ENCODE measurements around the gene RNU6-1.

RNU6-1 gene

GRCh38 chr15:67845974-67846373 lies 6.1 kb upstream of the RNU6-1 start:
- H3K27me3 ChIP-seq (ENCODE audit: control insufficient read depth in 5 of 5, insufficient read depth in 4 of 5, low read length in 5 of 5) = no peaks in the 10 kb centered on the region
- no peak overlapping the region for H3K9ac ChIP-seq (ENCODE audit: low read length in 5 of 5)
- H3K36me3 ChIP-seq (ENCODE audit: control insufficient read depth in 5 of 5, insufficient read depth in 5 of 5, low read length in 5 of 5) = no peaks in the 10 kb centered on the region
- peaks cover 4 to 7% (median 6%) of the 10 kb centered on the region in 5 donors for H3K4me1 ChIP-seq (ENCODE audit: control insufficient read depth in 5 of 5, insufficient read depth in 5 of 5, low read length in 5 of 5)
- no peaks in the 10 kb centered on the region for H3K9me3 ChIP-seq (ENCODE audit: control insufficient read depth in 5 of 5, low read length in 5 of 5)
- no peak overlapping the region for H3K27ac ChIP-seq (ENCODE audit: low read depth, low read length)
- H3K4me3 ChIP-seq (ENCODE audit: low read depth in 1 of 5, low read length in 5 of 5) = no peak overlapping the region

GRCh38 chr15:67843571-67844387 lies 3.9 kb upstream of the RNU6-1 start:
- no peak overlapping the region for H3K27ac ChIP-seq (ENCODE audit: low read depth, low read length)
- H3K4me1 ChIP-seq (ENCODE audit: control insufficient read depth in 5 of 5, insufficient read depth in 5 of 5, low read length in 5 of 5) = peaks cover 8 to 19% (median 19%) of the 10 kb centered on the region in 5 donors
- no peaks in the 10 kb centered on the region for H3K9me3 ChIP-seq (ENCODE audit: control insufficient read depth in 5 of 5, low read length in 5 of 5)
- H3K36me3 ChIP-seq (ENCODE audit: control insufficient read depth in 5 of 5, insufficient read depth in 5 of 5, low read length in 5 of 5) = no peaks in the 10 kb centered on the region
- no peak overlapping the region for H3K9ac ChIP-seq (ENCODE audit: low read length in 5 of 5)
- H3K27me3 ChIP-seq (ENCODE audit: control insufficient read depth in 5 of 5, insufficient read depth in 4 of 5, low read length in 5 of 5) = no peaks in the 10 kb centered on the region
- H3K4me3 ChIP-seq (ENCODE audit: low read depth in 1 of 5, low read length in 5 of 5) = no peak overlapping the region

GRCh38 chr15:67843092-67843501 lies 3.3 kb upstream of the RNU6-1 start:
- no peaks in the 10 kb centered on the region for H3K36me3 ChIP-seq (ENCODE audit: control insufficient read depth in 5 of 5, insufficient read depth in 5 of 5, low read length in 5 of 5)
- H3K9ac ChIP-seq (ENCODE audit: low read length in 5 of 5) = no peak overlapping the region
- H3K9me3 ChIP-seq (ENCODE audit: control insufficient read depth in 5 of 5, low read length in 5 of 5) = no peaks in the 10 kb centered on the region
- H3K27ac ChIP-seq (ENCODE audit: low read depth, low read length) = no peak overlapping the region
- no peaks in the 10 kb centered on the region for H3K27me3 ChIP-seq (ENCODE audit: control insufficient read depth in 5 of 5, insufficient read depth in 4 of 5, low read length in 5 of 5)
- H3K4me1 ChIP-seq (ENCODE audit: control insufficient read depth in 5 of 5, insufficient read depth in 5 of 5, low read length in 5 of 5) = peaks cover 8 to 25% (median 24%) of the 10 kb centered on the region in 5 donors
- H3K4me3 ChIP-seq (ENCODE audit: low read depth in 1 of 5, low read length in 5 of 5) = no peak overlapping the region

GRCh38 chr15:67841513-67841762 lies 1.6 kb upstream of the RNU6-1 start:
- Histone ChIP-seq H3K9ac (ENCODE audit: low read length in 5 of 5) (peak overlapping the region in 3 of 5 donors; percentile 87 to 96 (median 91)), H3K9me3 (ENCODE audit: control insufficient read depth in 5 of 5, low read length in 5 of 5) (no peaks in the 10 kb centered on the region), H3K27me3 (ENCODE audit: control insufficient read depth in 5 of 5, insufficient read depth in 4 of 5, low read length in 5 of 5) (no peaks in the 10 kb centered on the region), H3K27ac (ENCODE audit: low read depth, low read length) (peak overlapping the region; percentile 94), H3K4me1 (ENCODE audit: control insufficient read depth in 5 of 5, insufficient read depth in 5 of 5, low read length in 5 of 5) (peaks cover 8 to 25% (median 24%) of the 10 kb centered on the region in 5 donors), H3K4me3 (ENCODE audit: low read depth in 1 of 5, low read length in 5 of 5) (peak overlapping the region; percentile 87 to 95 (median 92)), H3K36me3 (ENCODE audit: control insufficient read depth in 5 of 5, insufficient read depth in 5 of 5, low read length in 5 of 5) (no peaks in the 10 kb centered on the region)

- H3K36me3 ChIP-seq (ENCODE audit: control insufficient read depth in 5 of 5, insufficient read depth in 5 of 5, low read length in 5 of 5) = no peaks in the 10 kb centered on the region
- H3K4me3 ChIP-seq (ENCODE audit: low read depth in 1 of 5, low read length in 5 of 5) = peak overlapping the region; percentile 87 to 95 (median 92)
- H3K9me3 ChIP-seq (ENCODE audit: control insufficient read depth in 5 of 5, low read length in 5 of 5) = no peaks in the 10 kb centered on the region
- peak overlapping the region; percentile 94 for H3K27ac ChIP-seq (ENCODE audit: low read depth, low read length)
- H3K9ac ChIP-seq (ENCODE audit: low read length in 5 of 5) = peak overlapping the region; percentile 79 to 96 (median 91)
- peaks cover 0 to 2% (median 0%) of the 10 kb centered on the region in 5 donors for H3K27me3 ChIP-seq (ENCODE audit: control insufficient read depth in 5 of 5, insufficient read depth in 4 of 5, low read length in 5 of 5)
- H3K4me1 ChIP-seq (ENCODE audit: control insufficient read depth in 5 of 5, insufficient read depth in 5 of 5, low read length in 5 of 5) = peaks cover 8 to 29% (median 28%) of the 10 kb centered on the region in 5 donors
Observed at GRCh38 chr15:67840749-67841512, 1.1 kb upstream of the RNU6-1 start.

- H3K36me3 ChIP-seq (ENCODE audit: control insufficient read depth in 5 of 5, insufficient read depth in 5 of 5, low read length in 5 of 5) = no peaks in the 10 kb centered on the region
- H3K9me3 ChIP-seq (ENCODE audit: control insufficient read depth in 5 of 5, low read length in 5 of 5) = no peaks in the 10 kb centered on the region
- H3K9ac ChIP-seq (ENCODE audit: low read length in 5 of 5) = peak overlapping the region in 4 of 5 donors; percentile 63 to 96 (median 80)
- H3K27me3 ChIP-seq (ENCODE audit: control insufficient read depth in 5 of 5, insufficient read depth in 4 of 5, low read length in 5 of 5) = peaks cover 10 to 16% (median 13%) of the 10 kb centered on the region in 5 donors
- H3K4me3 ChIP-seq (ENCODE audit: low read depth in 1 of 5, low read length in 5 of 5) = peak overlapping the region; percentile 79 to 95 (median 89)
- H3K27ac ChIP-seq (ENCODE audit: low read depth, low read length) = peak overlapping the region; percentile 94
- peaks cover 8 to 43% (median 42%) of the 10 kb centered on the region in 5 donors for H3K4me1 ChIP-seq (ENCODE audit: control insufficient read depth in 5 of 5, insufficient read depth in 5 of 5, low read length in 5 of 5)
Observed at GRCh38 chr15:67839499-67839928, 331 bp downstream of the RNU6-1 start.

GRCh38 chr15:67838789-67839332 lies 984 bp downstream of the RNU6-1 start:
- Histone ChIP-seq H3K9ac (ENCODE audit: low read length in 5 of 5) (peak overlapping the region in 3 of 5 donors; percentile 63 to 87 (median 72)), H3K4me3 (ENCODE audit: low read depth in 1 of 5, low read length in 5 of 5) (peak overlapping the region; percentile 44 to 95 (median 88)), H3K27me3 (ENCODE audit: control insufficient read depth in 5 of 5, insufficient read depth in 4 of 5, low read length in 5 of 5) (peaks cover 11 to 21% (median 17%) of the 10 kb centered on the region in 5 donors), H3K4me1 (ENCODE audit: control insufficient read depth in 5 of 5, insufficient read depth in 5 of 5, low read length in 5 of 5) (peaks cover 9 to 49% (median 49%) of the 10 kb centered on the region in 5 donors), H3K9me3 (ENCODE audit: control insufficient read depth in 5 of 5, low read length in 5 of 5) (no peaks in the 10 kb centered on the region), H3K36me3 (ENCODE audit: control insufficient read depth in 5 of 5, insufficient read depth in 5 of 5, low read length in 5 of 5) (no peaks in the 10 kb centered on the region), H3K27ac (ENCODE audit: low read depth, low read length) (peak overlapping the region; percentile 94)

GRCh38 chr15:67836955-67837354 lies 2.9 kb downstream of the RNU6-1 start:
- H3K36me3 ChIP-seq (ENCODE audit: control insufficient read depth in 5 of 5, insufficient read depth in 5 of 5, low read length in 5 of 5) = no peaks in the 10 kb centered on the region
- no peak overlapping the region for H3K9ac ChIP-seq (ENCODE audit: low read length in 5 of 5)
- peaks cover 29 to 40% (median 36%) of the 10 kb centered on the region in 5 donors for H3K27me3 ChIP-seq (ENCODE audit: control insufficient read depth in 5 of 5, insufficient read depth in 4 of 5, low read length in 5 of 5)
- peaks cover 9 to 67% (median 61%) of the 10 kb centered on the region in 5 donors for H3K4me1 ChIP-seq (ENCODE audit: control insufficient read depth in 5 of 5, insufficient read depth in 5 of 5, low read length in 5 of 5)
- no peak overlapping the region for H3K4me3 ChIP-seq (ENCODE audit: low read depth in 1 of 5, low read length in 5 of 5)
- no peak overlapping the region for H3K27ac ChIP-seq (ENCODE audit: low read depth, low read length)
- H3K9me3 ChIP-seq (ENCODE audit: control insufficient read depth in 5 of 5, low read length in 5 of 5) = no peaks in the 10 kb centered on the region

GRCh38 chr15:67836477-67836876 lies 3.4 kb downstream of the RNU6-1 start:
- H3K36me3 ChIP-seq (ENCODE audit: control insufficient read depth in 5 of 5, insufficient read depth in 5 of 5, low read length in 5 of 5) = no peaks in the 10 kb centered on the region
- H3K4me3 ChIP-seq (ENCODE audit: low read depth in 1 of 5, low read length in 5 of 5) = peak overlapping the region; percentile 63 to 77 (median 64)
- no peaks in the 10 kb centered on the region for H3K9me3 ChIP-seq (ENCODE audit: control insufficient read depth in 5 of 5, low read length in 5 of 5)
- peaks cover 31 to 42% (median 38%) of the 10 kb centered on the region in 5 donors for H3K27me3 ChIP-seq (ENCODE audit: control insufficient read depth in 5 of 5, insufficient read depth in 4 of 5, low read length in 5 of 5)
- no peak overlapping the region for H3K27ac ChIP-seq (ENCODE audit: low read depth, low read length)
- H3K9ac ChIP-seq (ENCODE audit: low read length in 5 of 5) = peak overlapping the region in 4 of 5 donors; percentile 56 to 77 (median 68)
- peaks cover 9 to 65% (median 60%) of the 10 kb centered on the region in 5 donors for H3K4me1 ChIP-seq (ENCODE audit: control insufficient read depth in 5 of 5, insufficient read depth in 5 of 5, low read length in 5 of 5)
